GM12878 (cell line): ENCODE data around the gene MAP2K7. TPM values are rescaled to one million over a fixed set of nuclear protein-coding genes. Genes with fewer than 3 reads are reported as not detected.

Source experiments
- ATAC-seq: fragments of 200-7000 bp; cut with Tn5 transposase; 3 replicates; pipeline ENCODE4 v1.9.1; 2020; ENCODE audit warnings: mild to moderate bottlenecking, moderate library complexity
- BruUV-seq: library from RNA; stranded (reverse); fragments of 400-500 nt; replicated peaks from 2 replicates; lab custom pipeline; 2021; lab: Mats Ljungman, UMichigan
- CTCF ChIA-PET: fragments of 300-600 bp; sonication (Branson Sonifier 250); formaldehyde crosslinking; extraction: SDS; loops from one replicate; lab custom pipeline; 2021; ENCODE audit warnings: inconsistent platforms; lab: Yijun Ruan, JAX
- POLR2A ChIA-PET: fragments of 350-600 bp; formaldehyde crosslinking; extraction: SDS; loops from one replicate; lab custom pipeline; 2021; ENCODE audit warnings: inconsistent platforms; lab: Charles Lee
- RAD21 ChIA-PET: fragments of 300-600 bp; sonication (Branson Sonifier 250); formaldehyde crosslinking; loops from one replicate; lab custom pipeline; 2023; ENCODE audit warnings: antibody characterized with exemption; ENCODE audit not compliant: unreplicated experiment; lab: Charles Lee
- SMC1A ChIA-PET: fragments of 300-600 bp; sonication (Branson Sonifier 250); formaldehyde crosslinking; loops from one replicate; lab custom pipeline; 2023; ENCODE audit not compliant: unreplicated experiment, uncharacterized antibody; lab: Charles Lee
- DNase-seq: peaks from one replicate; pipeline ENCODE4 v3.0.0-alpha.2; 2011; ENCODE audit warnings: low read depth, low spot score
- FAIRE-seq: peaks from 3 replicates; lab custom pipeline; 2011; peaks lifted over from hg19 to GRCh38; lab: Jason Lieb, UNC
- H2AFZ ChIP-seq: 2 replicates; pipeline ENCODE4 v1.6.0; 2011; ENCODE audit warnings: low read depth, low read length, control low read depth; ENCODE audit not compliant: control insufficient read depth
- H3K27ac ChIP-seq: 2 replicates; pipeline ENCODE4 v1.5.1; 2011; ENCODE audit warnings: control low read depth; ENCODE audit not compliant: control insufficient read depth, insufficient read depth
- H3K27me3 ChIP-seq, 2 experiments: replicated peaks in 1 of 2; 2 replicates each; pipeline versions ENCODE4 v1.6.0 to v1.6.1; 2011; ENCODE audit warnings: low read length in 1 of 2; ENCODE audit not compliant: control insufficient read depth in 2 of 2, insufficient read depth in 2 of 2
- H3K36me3 ChIP-seq, 2 experiments: 2 replicates each; pipeline ENCODE4 v1.5.1; 2011; ENCODE audit warnings: low read length in 1 of 2; ENCODE audit not compliant: control insufficient read depth in 2 of 2, insufficient read depth in 2 of 2
- H3K4me1 ChIP-seq: 2 replicates; pipeline ENCODE4 v1.6.1; 2011; ENCODE audit warnings: mild to moderate bottlenecking, low read length, moderate library complexity, mixed read lengths; ENCODE audit not compliant: control insufficient read depth, insufficient read depth
- H3K4me2 ChIP-seq: 2 replicates; pipeline ENCODE4 v1.6.0; 2011; ENCODE audit warnings: control low read depth; ENCODE audit not compliant: control insufficient read depth, insufficient read depth
- H3K4me3 ChIP-seq: fragments of 200-600 bp; sonication (generic); 2 replicates; pipeline ENCODE4 v1.5.1; 2016
- H3K79me2 ChIP-seq: 2 replicates; pipeline ENCODE4 v1.6.0; 2011; ENCODE audit warnings: low read length; ENCODE audit not compliant: control insufficient read depth, insufficient read depth
- H3K9ac ChIP-seq: 2 replicates; pipeline ENCODE4 v1.8.0; 2011; ENCODE audit warnings: low read length, control low read depth, mixed read lengths; ENCODE audit not compliant: control insufficient read depth, insufficient read depth
- H3K9me3 ChIP-seq: replicated peaks from 3 replicates; pipeline ENCODE4 v1.5.1; 2011; ENCODE audit warnings: mild to moderate bottlenecking, low read length; ENCODE audit not compliant: control insufficient read depth, insufficient read depth
- H4K20me1 ChIP-seq: 2 replicates; pipeline ENCODE4 v1.6.0; 2011; ENCODE audit not compliant: control insufficient read depth, insufficient read depth
- ATF7 ChIP-seq: fragments of 450-650 bp; IDR thresholded peaks from 2 replicates; pipeline ENCODE4 v1.6.1; 2016; ENCODE audit warnings: low read depth, mild to moderate bottlenecking
- BMI1 ChIP-seq: fragments of 450-650 bp; IDR thresholded peaks from 2 replicates; pipeline ENCODE4 v1.6.1; 2016; ENCODE audit warnings: mild to moderate bottlenecking, moderate library complexity, borderline replicate concordance
- CHD4 ChIP-seq: fragments of 200-600 bp; sonication (generic); IDR thresholded peaks from 2 replicates; pipeline ENCODE4 v1.6.1; 2016; ENCODE audit warnings: mild to moderate bottlenecking
- FOS ChIP-seq: IDR thresholded peaks from 3 replicates; pipeline ENCODE4 v1.6.1; 2011; ENCODE audit warnings: borderline replicate concordance; ENCODE audit not compliant: insufficient read length; ENCODE audit errors: extremely low read depth
- JUND ChIP-seq: IDR thresholded peaks from 2 replicates; pipeline ENCODE4 v1.6.1; 2012; ENCODE audit warnings: low read depth, mild to moderate bottlenecking, low read length, improper control_type of control experiment, moderate library complexity
- MYC ChIP-seq: IDR thresholded peaks from 2 replicates; pipeline ENCODE4 v1.6.1; 2011; ENCODE audit warnings: mild to moderate bottlenecking, low read length, moderate library complexity, inconsistent platforms; ENCODE audit not compliant: insufficient read depth, insufficient replicate concordance, insufficient read length, severe bottlenecking
- NFYB ChIP-seq: IDR thresholded peaks from 2 replicates; pipeline ENCODE4 v1.6.1; 2011; ENCODE audit warnings: low read depth, mild to moderate bottlenecking, low read length, improper control_type of control experiment, moderate library complexity; ENCODE audit not compliant: insufficient read depth
- RAD51 ChIP-seq: fragments of 450-650 bp; IDR thresholded peaks from 2 replicates; pipeline ENCODE4 v1.6.1; 2016; ENCODE audit warnings: moderate library complexity, mild to moderate bottlenecking, inconsistent platforms
- RB1 ChIP-seq: fragments of 450-650 bp; formaldehyde crosslinking; IDR thresholded peaks from 2 replicates; pipeline ENCODE4 v1.6.1; 2017; ENCODE audit warnings: mild to moderate bottlenecking, borderline replicate concordance
- RBBP5 ChIP-seq: fragments of 200-600 bp; sonication (generic); conservative IDR thresholded peaks from 2 replicates; pipeline ENCODE4 v1.6.1; 2016
- SIX5 ChIP-seq: IDR thresholded peaks from 2 replicates; pipeline ENCODE4 v1.6.1; 2011; ENCODE audit warnings: mild to moderate bottlenecking, low read depth, low read length, moderate library complexity; ENCODE audit not compliant: severe bottlenecking
- SREBF1 ChIP-seq: IDR thresholded peaks from 2 replicates; pipeline ENCODE4 v1.6.1; 2012; ENCODE audit warnings: mild to moderate bottlenecking, low read length
- ZNF384 ChIP-seq: IDR thresholded peaks from 2 replicates; pipeline ENCODE4 v1.6.1; 2012; ENCODE audit warnings: low read depth, mild to moderate bottlenecking, low read length, improper control_type of control experiment, borderline replicate concordance
- WGBS: methylation state at CpG from one replicate; pipeline ENCODE4 v1.1.6; 2016; ENCODE audit warnings: low lambda C conversion rate; ENCODE audit not compliant: insufficient replicate concordance, insufficient coverage; ENCODE audit errors: missing lambda C conversion rate; 5-methylcytosine and 5-hydroxymethylcytosine counted together
- in situ Hi-C: fragments of 300-500 bp; cut with MboI; formaldehyde crosslinking; loops from 9 replicates; pipeline ENCODE4 v1.14.3; 2018; ENCODE audit warnings: mixed read lengths
- intact Hi-C: fragments of 100-400 bp; cut with micrococcal nuclease; formaldehyde crosslinking; loops from one replicate; pipeline ENCODE4 v1.14.2; 2022; ENCODE audit not compliant: unreplicated experiment
- polyA plus RNA-seq, 11 experiments: library from polyadenylated mRNA; depleted of rRNA in 4 of 11; unstranded in 6 of 11; stranded (reverse) in 5 of 11; fragments of >200 nt; fragmentation: Nextera tagmentation in 4 of 11; fragmentation: Illumina TruSeq in 1 of 11; extraction: Ambion mirVana in 4 of 11; extraction: Trizol in 1 of 11; gene quantifications; 1 replicate in 1 of 11; 2 replicates in 10 of 11; pipeline versions ENCODE4 v1.2.1 to v1.2.3, GENCODE V29; 2011 to 2016; ENCODE audit warnings: inconsistent platforms in 2 of 11, missing spikeins in 2 of 11, low read depth in 1 of 11
- total RNA-seq, 4 experiments: library from RNA; depleted of rRNA in 3 of 4; stranded (reverse); fragments of >200 nt in 3 of 4; fragmentation: Illumina TruSeq in 1 of 4; extraction: Trizol in 1 of 4; gene quantifications; 2 replicates each; pipeline versions ENCODE4 v1.2.1 to v1.2.3, GENCODE V29; 2013 to 2021
- TF ChIP-seq, protein P1 (sequence below): IDR thresholded peaks from 2 replicates; pipeline ENCODE4 v1.6.1; 2012; ENCODE audit warnings: low read depth, low read length, improper control_type of control experiment
- TF ChIP-seq, protein P2 (sequence below): fragments of 450-650 bp; IDR thresholded peaks from 2 replicates; pipeline ENCODE4 v1.6.1; 2016; ENCODE audit warnings: mild to moderate bottlenecking
- TF ChIP-seq, protein P3 (sequence below): fragments of 450-650 bp; IDR thresholded peaks from 2 replicates; pipeline ENCODE4 v1.6.1; 2017; ENCODE audit warnings: mild to moderate bottlenecking, low read depth, inconsistent platforms; ENCODE audit not compliant: poor library complexity, severe bottlenecking
- TF ChIP-seq, protein P4 (sequence below), 3 experiments: IDR thresholded peaks in 2 of 3; conservative IDR thresholded peaks in 1 of 3; 2 replicates each; pipeline ENCODE4 v1.5.1; 2011; ENCODE audit warnings: low read depth in 3 of 3, low read length in 3 of 3, mild to moderate bottlenecking in 3 of 3, control low read depth in 2 of 3, moderate library complexity in 2 of 3, inconsistent platforms in 1 of 3, mixed read lengths in 1 of 3; ENCODE audit not compliant: control insufficient read depth in 2 of 3, insufficient read depth in 1 of 3; ENCODE audit errors: extremely low read depth in 1 of 3

MAP2K7 gene
- total and polyA plus RNA-seq, 10 of the 15 experiments (the other 5 are each of a cell fraction or from before 2014, with no cell fraction given) = 0.34 to 32.2 (median 6.7) TPM

DNA sequence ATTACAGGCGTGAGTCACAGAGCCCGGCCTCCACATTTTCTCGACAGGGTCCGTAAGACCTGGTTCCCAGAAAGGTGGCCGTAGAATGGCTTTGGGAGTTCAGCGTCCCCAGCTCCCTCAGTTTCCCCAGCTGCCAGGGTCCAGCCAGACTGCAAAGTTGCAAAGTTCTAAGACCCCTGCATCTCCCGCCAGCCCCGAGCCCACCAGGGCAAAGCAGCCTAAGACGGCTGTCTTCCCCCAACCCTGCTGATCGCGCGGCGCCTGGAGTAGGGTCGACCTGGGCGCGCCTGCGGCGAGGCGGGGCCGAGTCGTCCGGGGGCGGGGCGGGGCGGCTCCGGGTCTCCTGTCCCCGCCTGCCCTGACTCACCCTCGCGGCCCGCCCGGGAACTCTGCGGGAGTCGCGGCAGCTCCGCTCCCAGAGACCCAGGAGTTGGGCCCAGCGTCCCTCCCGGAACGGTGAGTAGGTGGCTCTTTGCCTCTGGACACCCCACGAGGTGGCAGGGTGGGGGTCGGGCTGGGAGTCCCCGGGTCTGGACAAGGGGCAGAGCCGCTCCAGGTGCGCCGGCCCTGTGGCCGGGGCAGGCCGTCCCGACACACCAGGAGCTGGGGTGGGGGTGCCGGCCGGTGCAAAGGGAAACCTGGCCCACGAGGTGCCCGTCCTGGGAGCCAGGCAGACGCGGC, 15.4 kb upstream of the MAP2K7 start, which contains the start of gene LRRC8E (continued):
- TF ChIP-seq ATF7 (no peak), RAD51 (no peak), SIX5 (no peak), NFYB (no peak), SREBF1 (no peak), ZNF384 (no peak), RBBP5 (no peak), JUND (no peak)
- TF ChIP-seq, protein P1, sequence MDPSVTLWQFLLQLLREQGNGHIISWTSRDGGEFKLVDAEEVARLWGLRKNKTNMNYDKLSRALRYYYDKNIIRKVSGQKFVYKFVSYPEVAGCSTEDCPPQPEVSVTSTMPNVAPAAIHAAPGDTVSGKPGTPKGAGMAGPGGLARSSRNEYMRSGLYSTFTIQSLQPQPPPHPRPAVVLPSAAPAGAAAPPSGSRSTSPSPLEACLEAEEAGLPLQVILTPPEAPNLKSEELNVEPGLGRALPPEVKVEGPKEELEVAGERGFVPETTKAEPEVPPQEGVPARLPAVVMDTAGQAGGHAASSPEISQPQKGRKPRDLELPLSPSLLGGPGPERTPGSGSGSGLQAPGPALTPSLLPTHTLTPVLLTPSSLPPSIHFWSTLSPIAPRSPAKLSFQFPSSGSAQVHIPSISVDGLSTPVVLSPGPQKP = no peak
- TF ChIP-seq, protein P2, sequence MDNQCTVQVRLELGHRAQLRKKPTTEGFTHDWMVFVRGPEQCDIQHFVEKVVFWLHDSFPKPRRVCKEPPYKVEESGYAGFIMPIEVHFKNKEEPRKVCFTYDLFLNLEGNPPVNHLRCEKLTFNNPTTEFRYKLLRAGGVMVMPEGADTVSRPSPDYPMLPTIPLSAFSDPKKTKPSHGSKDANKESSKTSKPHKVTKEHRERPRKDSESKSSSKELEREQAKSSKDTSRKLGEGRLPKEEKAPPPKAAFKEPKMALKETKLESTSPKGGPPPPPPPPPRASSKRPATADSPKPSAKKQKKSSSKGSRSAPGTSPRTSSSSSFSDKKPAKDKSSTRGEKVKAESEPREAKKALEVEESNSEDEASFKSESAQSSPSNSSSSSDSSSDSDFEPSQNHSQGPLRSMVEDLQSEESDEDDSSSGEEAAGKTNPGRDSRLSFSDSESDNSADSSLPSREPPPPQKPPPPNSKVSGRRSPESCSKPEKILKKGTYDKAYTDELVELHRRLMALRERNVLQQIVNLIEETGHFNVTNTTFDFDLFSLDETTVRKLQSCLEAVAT = no peak

- in situ Hi-C loops = no loop called here
- TF ChIP-seq, protein P3, sequence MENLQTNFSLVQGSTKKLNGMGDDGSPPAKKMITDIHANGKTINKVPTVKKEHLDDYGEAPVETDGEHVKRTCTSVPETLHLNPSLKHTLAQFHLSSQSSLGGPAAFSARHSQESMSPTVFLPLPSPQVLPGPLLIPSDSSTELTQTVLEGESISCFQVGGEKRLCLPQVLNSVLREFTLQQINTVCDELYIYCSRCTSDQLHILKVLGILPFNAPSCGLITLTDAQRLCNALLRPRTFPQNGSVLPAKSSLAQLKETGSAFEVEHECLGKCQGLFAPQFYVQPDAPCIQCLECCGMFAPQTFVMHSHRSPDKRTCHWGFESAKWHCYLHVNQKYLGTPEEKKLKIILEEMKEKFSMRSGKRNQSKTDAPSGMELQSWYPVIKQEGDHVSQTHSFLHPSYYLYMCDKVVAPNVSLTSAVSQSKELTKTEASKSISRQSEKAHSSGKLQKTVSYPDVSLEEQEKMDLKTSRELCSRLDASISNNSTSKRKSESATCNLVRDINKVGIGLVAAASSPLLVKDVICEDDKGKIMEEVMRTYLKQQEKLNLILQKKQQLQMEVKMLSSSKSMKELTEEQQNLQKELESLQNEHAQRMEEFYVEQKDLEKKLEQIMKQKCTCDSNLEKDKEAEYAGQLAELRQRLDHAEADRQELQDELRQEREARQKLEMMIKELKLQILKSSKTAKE = no peak
- TF ChIP-seq RB1 (no peak), MYC (no peak), CHD4 (no peak), BMI1 (no peak), ATF7 (no peak), FOS (no peak)
- TF ChIP-seq, protein P4, sequence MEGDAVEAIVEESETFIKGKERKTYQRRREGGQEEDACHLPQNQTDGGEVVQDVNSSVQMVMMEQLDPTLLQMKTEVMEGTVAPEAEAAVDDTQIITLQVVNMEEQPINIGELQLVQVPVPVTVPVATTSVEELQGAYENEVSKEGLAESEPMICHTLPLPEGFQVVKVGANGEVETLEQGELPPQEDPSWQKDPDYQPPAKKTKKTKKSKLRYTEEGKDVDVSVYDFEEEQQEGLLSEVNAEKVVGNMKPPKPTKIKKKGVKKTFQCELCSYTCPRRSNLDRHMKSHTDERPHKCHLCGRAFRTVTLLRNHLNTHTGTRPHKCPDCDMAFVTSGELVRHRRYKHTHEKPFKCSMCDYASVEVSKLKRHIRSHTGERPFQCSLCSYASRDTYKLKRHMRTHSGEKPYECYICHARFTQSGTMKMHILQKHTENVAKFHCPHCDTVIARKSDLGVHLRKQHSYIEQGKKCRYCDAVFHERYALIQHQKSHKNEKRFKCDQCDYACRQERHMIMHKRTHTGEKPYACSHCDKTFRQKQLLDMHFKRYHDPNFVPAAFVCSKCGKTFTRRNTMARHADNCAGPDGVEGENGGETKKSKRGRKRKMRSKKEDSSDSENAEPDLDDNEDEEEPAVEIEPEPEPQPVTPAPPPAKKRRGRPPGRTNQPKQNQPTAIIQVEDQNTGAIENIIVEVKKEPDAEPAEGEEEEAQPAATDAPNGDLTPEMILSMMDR (IDR thresholded peaks at IDR 0.05 in 2 of 3, conservative IDR thresholded peaks at IDR 0.05 in 1 of 3; ENCODE audit: control insufficient read depth in 2 of 3, extremely low read depth in 1 of 3, insufficient read depth in 1 of 3, low read depth in 3 of 3, low read length in 3 of 3) = no peak
These were observed 14.9 kb upstream of the MAP2K7 start for GRCh38 chr19:7888826-7889217.

More at GRCh38 chr19:7888826-7889217, 14.9 kb upstream of the MAP2K7 start:
- RAD21 ChIA-PET = no interaction called here
- Histone ChIP-seq H3K27ac (no peak overlapping the region), H3K4me2 (no peak overlapping the region), H2AFZ (no peak overlapping the region), H3K4me1 (no peaks in the 10 kb centered on the region), H3K9me3 (no peaks in the 10 kb centered on the region), H3K27me3 (peaks cover 0 to 2% of the 10 kb centered on the region in 2 experiments; a peak in 2 of 4 replicates), H3K36me3 (no peaks in the 10 kb centered on the region), H4K20me1 (no peaks in the 10 kb centered on the region), H3K79me2 (no peaks in the 10 kb centered on the region), H3K4me3 (no peak overlapping the region), H3K9ac (no peak overlapping the region)
- CTCF ChIA-PET = no interaction called here
- no peak for DNase-seq
- 53% methylated on average over 8 of the region's 8 CpGs for WGBS
- BruUV-seq = no TSS peak
- ATAC-seq = no peak
- intact Hi-C loops = no loop called here
- SMC1A ChIA-PET = no interaction called here
- POLR2A ChIA-PET = no interaction called here
- no peak for FAIRE-seq
